ENCODE measurements around the gene DPYD.

The DPYD gene

DNA sequence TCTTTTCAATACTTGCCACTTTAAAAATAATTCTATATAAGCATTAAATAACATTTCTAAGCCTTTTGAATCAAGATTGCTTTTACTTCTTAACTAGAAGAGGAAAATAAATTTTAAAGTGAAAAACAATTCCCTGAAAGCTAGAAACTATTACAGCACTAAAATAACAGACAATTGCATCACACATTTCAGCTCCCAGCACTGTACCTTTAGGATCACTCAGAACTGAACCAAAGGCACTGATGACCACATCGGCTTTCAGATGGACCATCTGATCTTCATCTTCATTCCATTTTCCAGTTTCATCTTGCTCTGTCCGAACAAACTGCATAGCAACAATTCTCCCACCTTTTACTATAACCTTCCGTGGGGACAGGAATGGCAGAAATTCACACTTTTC is 347.3 kb downstream of the DPYD start:
- H3K4me1 ChIP-seq (ENCODE audit: low read length) = no peaks in the 10 kb centered on the region
- H3K9ac ChIP-seq (ENCODE audit: low read length) = no peak overlapping the region
- H3K9me2 ChIP-seq (replicated peaks; ENCODE audit: insufficient read depth, low read length) = no peaks in the 10 kb centered on the region
- H3K4me2 ChIP-seq (ENCODE audit: low read depth, low read length) = no peak overlapping the region
- H3K36me3 ChIP-seq (replicated peaks; ENCODE audit: insufficient read depth, low read length) = no peaks in the 10 kb centered on the region
- H3K27ac ChIP-seq (ENCODE audit: low read length) = no peak overlapping the region
- H3F3A ChIP-seq (ENCODE audit: insufficient read depth, low read length) = no peaks in the 10 kb centered on the region
- H3K27me3 ChIP-seq (replicated peaks; ENCODE audit: insufficient read depth, low read length) = no peaks in the 10 kb centered on the region
- TF ChIP-seq EZH2 (optimal IDR thresholded peaks at IDR 0.05; ENCODE audit: low read depth, low read length) = no peak
- TF ChIP-seq EZH2phosphoT487 (IDR thresholded peaks at IDR 0.05; ENCODE audit: low read length) = no peak
- TF ChIP-seq, protein P1, sequence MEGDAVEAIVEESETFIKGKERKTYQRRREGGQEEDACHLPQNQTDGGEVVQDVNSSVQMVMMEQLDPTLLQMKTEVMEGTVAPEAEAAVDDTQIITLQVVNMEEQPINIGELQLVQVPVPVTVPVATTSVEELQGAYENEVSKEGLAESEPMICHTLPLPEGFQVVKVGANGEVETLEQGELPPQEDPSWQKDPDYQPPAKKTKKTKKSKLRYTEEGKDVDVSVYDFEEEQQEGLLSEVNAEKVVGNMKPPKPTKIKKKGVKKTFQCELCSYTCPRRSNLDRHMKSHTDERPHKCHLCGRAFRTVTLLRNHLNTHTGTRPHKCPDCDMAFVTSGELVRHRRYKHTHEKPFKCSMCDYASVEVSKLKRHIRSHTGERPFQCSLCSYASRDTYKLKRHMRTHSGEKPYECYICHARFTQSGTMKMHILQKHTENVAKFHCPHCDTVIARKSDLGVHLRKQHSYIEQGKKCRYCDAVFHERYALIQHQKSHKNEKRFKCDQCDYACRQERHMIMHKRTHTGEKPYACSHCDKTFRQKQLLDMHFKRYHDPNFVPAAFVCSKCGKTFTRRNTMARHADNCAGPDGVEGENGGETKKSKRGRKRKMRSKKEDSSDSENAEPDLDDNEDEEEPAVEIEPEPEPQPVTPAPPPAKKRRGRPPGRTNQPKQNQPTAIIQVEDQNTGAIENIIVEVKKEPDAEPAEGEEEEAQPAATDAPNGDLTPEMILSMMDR (IDR thresholded peaks at IDR 0.05; ENCODE audit: low read length) = no peak
- H3K4me3 ChIP-seq (ENCODE audit: low read length) = no peak overlapping the region
- no peaks in the 10 kb centered on the region for H4K20me1 ChIP-seq (ENCODE audit: insufficient read depth, low read length)
- H2AFZ ChIP-seq (ENCODE audit: low read length) = no peak overlapping the region
- no peaks in the 10 kb centered on the region for H3K79me2 ChIP-seq (ENCODE audit: low read length)
- no peaks in the 10 kb centered on the region for H3K9me3 ChIP-seq (replicated peaks; ENCODE audit: insufficient read depth, low read length)
- no peak for DNase-seq

DNA sequence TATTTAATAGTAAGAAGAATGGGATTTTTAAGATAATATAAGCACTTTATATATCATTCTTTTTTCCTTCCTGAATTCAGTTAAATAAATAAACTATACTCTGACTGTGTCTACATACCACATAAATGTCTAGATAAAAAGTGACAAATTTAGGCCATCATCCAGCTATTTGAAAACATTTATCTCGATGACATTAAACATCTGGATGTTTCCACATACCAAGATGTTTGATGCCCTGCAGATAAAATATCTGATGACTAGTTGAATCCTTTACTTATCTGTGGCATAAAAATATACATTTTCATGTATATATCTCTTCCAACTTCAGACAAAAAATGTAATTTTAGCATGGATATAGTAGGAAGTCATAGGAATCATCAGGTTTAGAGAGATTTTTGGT is 348.3 kb downstream of the DPYD start:
- H3K9ac ChIP-seq (ENCODE audit: low read length) = no peak overlapping the region
- H3K27ac ChIP-seq (ENCODE audit: low read length) = no peak overlapping the region
- no peak overlapping the region for H2AFZ ChIP-seq (ENCODE audit: low read length)
- H3K36me3 ChIP-seq (replicated peaks; ENCODE audit: insufficient read depth, low read length) = no peaks in the 10 kb centered on the region
- no peak overlapping the region for H3K4me2 ChIP-seq (ENCODE audit: low read depth, low read length)
- no peak for DNase-seq
- H3K9me3 ChIP-seq (replicated peaks; ENCODE audit: insufficient read depth, low read length) = no peaks in the 10 kb centered on the region
- H3K4me3 ChIP-seq (ENCODE audit: low read length) = no peak overlapping the region
- H4K20me1 ChIP-seq (ENCODE audit: insufficient read depth, low read length) = no peaks in the 10 kb centered on the region
- TF ChIP-seq EZH2 (optimal IDR thresholded peaks at IDR 0.05; ENCODE audit: low read depth, low read length) = no peak
- H3K79me2 ChIP-seq (ENCODE audit: low read length) = no peaks in the 10 kb centered on the region
- H3K9me2 ChIP-seq (replicated peaks; ENCODE audit: insufficient read depth, low read length) = no peaks in the 10 kb centered on the region
- H3K27me3 ChIP-seq (replicated peaks; ENCODE audit: insufficient read depth, low read length) = no peaks in the 10 kb centered on the region
- no peaks in the 10 kb centered on the region for H3F3A ChIP-seq (ENCODE audit: insufficient read depth, low read length)
- no peaks in the 10 kb centered on the region for H3K4me1 ChIP-seq (ENCODE audit: low read length)

DNA sequence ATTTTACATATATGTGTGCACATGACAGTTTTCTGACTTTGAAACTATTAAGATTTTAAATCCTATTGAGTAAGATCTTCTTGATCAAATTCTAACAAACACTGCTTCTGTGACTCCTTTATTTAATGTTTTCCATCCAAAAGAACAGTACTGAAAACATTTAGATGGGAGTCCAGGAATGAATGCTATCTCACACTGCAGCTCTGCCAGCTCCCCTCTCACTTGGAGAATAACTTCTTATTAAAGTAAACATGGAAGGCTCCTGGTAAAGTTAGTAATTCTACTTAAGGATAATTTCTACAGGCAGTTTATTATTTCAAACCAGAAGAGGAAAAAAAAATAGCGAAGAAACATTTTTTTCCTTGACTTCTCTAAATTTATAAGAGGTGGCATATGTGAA is 349.1 kb downstream of the DPYD start:
- no peak overlapping the region for H3K9ac ChIP-seq (ENCODE audit: low read length)

DNA sequence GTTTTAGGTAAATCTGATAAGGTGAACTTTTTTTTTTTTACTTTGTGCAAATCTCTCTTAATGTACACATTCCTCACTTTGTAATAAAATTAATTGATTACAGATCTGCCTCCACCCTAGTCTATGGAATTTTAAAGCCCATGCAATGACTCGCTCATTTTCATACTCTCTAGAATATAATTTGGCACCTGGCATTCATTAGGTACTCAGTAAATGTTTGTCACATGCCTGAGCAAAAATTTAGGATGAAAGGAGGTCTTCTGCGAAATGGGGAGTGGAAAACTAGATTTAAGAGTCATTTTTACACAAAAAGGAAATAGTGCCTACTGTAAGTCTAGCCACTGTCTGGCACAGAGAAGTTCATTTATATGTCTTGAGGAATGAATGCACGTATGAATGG is 350.1 kb downstream of the DPYD start:
- DNase-seq = no peak
- H3K4me2 ChIP-seq (ENCODE audit: low read depth, low read length) = no peak overlapping the region
- no peak for TF ChIP-seq EZH2 (optimal IDR thresholded peaks at IDR 0.05; ENCODE audit: low read depth, low read length)
- TF ChIP-seq, protein P1 (IDR thresholded peaks at IDR 0.05; ENCODE audit: low read length) = no peak
- no peak for TF ChIP-seq EZH2phosphoT487 (IDR thresholded peaks at IDR 0.05; ENCODE audit: low read length)
- no peak overlapping the region for H3K4me3 ChIP-seq (ENCODE audit: low read length)
- H4K20me1 ChIP-seq (ENCODE audit: insufficient read depth, low read length) = no peaks in the 10 kb centered on the region
- H3K27ac ChIP-seq (ENCODE audit: low read length) = no peak overlapping the region
- no peaks in the 10 kb centered on the region for H3K36me3 ChIP-seq (replicated peaks; ENCODE audit: insufficient read depth, low read length)
- no peaks in the 10 kb centered on the region for H3K4me1 ChIP-seq (ENCODE audit: low read length)
- no peak overlapping the region for H2AFZ ChIP-seq (ENCODE audit: low read length)
- H3F3A ChIP-seq (ENCODE audit: insufficient read depth, low read length) = no peaks in the 10 kb centered on the region
- no peak overlapping the region for H3K9ac ChIP-seq (ENCODE audit: low read length)
- H3K27me3 ChIP-seq (replicated peaks; ENCODE audit: insufficient read depth, low read length) = no peaks in the 10 kb centered on the region
- no peaks in the 10 kb centered on the region for H3K79me2 ChIP-seq (ENCODE audit: low read length)
- no peaks in the 10 kb centered on the region for H3K9me2 ChIP-seq (replicated peaks; ENCODE audit: insufficient read depth, low read length)
- no peaks in the 10 kb centered on the region for H3K9me3 ChIP-seq (replicated peaks; ENCODE audit: insufficient read depth, low read length)

More for the DNA sequence above, 349.1 kb downstream of the DPYD start:
- no peaks in the 10 kb centered on the region for H3K36me3 ChIP-seq (replicated peaks; ENCODE audit: insufficient read depth, low read length)
- H3K27me3 ChIP-seq (replicated peaks; ENCODE audit: insufficient read depth, low read length) = no peaks in the 10 kb centered on the region
- no peaks in the 10 kb centered on the region for H3F3A ChIP-seq (ENCODE audit: insufficient read depth, low read length)
- no peaks in the 10 kb centered on the region for H3K9me2 ChIP-seq (replicated peaks; ENCODE audit: insufficient read depth, low read length)
- H3K4me2 ChIP-seq (ENCODE audit: low read depth, low read length) = no peak overlapping the region
- H3K9me3 ChIP-seq (replicated peaks; ENCODE audit: insufficient read depth, low read length) = no peaks in the 10 kb centered on the region
- no peaks in the 10 kb centered on the region for H4K20me1 ChIP-seq (ENCODE audit: insufficient read depth, low read length)
- no peak overlapping the region for H3K27ac ChIP-seq (ENCODE audit: low read length)
- no peaks in the 10 kb centered on the region for H3K79me2 ChIP-seq (ENCODE audit: low read length)
- no peak for TF ChIP-seq EZH2 (optimal IDR thresholded peaks at IDR 0.05; ENCODE audit: low read depth, low read length)
- TF ChIP-seq, protein P1 (IDR thresholded peaks at IDR 0.05; ENCODE audit: low read length) = no peak
- no peak for TF ChIP-seq EZH2phosphoT487 (IDR thresholded peaks at IDR 0.05; ENCODE audit: low read length)
- H3K4me3 ChIP-seq (ENCODE audit: low read length) = no peak overlapping the region
- no peaks in the 10 kb centered on the region for H3K4me1 ChIP-seq (ENCODE audit: low read length)
- DNase-seq = no peak
- H2AFZ ChIP-seq (ENCODE audit: low read length) = no peak overlapping the region
